ENCODE results near the gene CHRNA7.

DNA sequence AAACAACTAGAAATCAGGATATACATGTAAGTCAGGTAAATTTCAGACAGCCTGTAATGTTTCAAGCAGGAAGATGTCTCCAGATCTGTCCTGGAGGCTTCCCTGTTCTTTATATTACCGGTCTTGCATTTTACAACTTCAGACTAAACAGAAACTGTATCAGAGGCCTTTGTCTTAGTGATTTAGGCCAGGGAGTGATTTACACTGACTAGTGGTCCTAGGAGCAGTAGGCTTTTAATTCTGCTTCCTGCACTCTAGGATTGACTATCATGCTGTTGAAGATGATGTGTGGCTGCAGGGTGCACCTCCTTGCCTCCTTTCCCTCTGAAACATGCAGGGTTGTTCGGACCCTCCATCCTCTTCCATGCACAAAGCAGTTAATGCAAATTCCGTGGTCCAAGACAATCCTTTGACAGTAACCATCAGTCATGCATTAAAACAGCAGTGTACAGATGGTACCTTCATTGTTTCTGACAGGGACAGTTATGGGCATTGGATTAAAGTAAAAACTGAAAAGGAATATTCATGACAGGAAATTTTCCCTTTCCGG lies 27.6 kb downstream of the CHRNA7 start:
- TF ChIP-seq, protein P1, sequence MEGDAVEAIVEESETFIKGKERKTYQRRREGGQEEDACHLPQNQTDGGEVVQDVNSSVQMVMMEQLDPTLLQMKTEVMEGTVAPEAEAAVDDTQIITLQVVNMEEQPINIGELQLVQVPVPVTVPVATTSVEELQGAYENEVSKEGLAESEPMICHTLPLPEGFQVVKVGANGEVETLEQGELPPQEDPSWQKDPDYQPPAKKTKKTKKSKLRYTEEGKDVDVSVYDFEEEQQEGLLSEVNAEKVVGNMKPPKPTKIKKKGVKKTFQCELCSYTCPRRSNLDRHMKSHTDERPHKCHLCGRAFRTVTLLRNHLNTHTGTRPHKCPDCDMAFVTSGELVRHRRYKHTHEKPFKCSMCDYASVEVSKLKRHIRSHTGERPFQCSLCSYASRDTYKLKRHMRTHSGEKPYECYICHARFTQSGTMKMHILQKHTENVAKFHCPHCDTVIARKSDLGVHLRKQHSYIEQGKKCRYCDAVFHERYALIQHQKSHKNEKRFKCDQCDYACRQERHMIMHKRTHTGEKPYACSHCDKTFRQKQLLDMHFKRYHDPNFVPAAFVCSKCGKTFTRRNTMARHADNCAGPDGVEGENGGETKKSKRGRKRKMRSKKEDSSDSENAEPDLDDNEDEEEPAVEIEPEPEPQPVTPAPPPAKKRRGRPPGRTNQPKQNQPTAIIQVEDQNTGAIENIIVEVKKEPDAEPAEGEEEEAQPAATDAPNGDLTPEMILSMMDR (IDR thresholded peaks at IDR 0.05) = no peak
- TF ChIP-seq POLR2AphosphoS5 (IDR thresholded peaks at IDR 0.05) (no peak), EP300 (IDR thresholded peaks at IDR 0.05) (no peak)
